ENCODE results near the gene SULT1A3.

DNA sequence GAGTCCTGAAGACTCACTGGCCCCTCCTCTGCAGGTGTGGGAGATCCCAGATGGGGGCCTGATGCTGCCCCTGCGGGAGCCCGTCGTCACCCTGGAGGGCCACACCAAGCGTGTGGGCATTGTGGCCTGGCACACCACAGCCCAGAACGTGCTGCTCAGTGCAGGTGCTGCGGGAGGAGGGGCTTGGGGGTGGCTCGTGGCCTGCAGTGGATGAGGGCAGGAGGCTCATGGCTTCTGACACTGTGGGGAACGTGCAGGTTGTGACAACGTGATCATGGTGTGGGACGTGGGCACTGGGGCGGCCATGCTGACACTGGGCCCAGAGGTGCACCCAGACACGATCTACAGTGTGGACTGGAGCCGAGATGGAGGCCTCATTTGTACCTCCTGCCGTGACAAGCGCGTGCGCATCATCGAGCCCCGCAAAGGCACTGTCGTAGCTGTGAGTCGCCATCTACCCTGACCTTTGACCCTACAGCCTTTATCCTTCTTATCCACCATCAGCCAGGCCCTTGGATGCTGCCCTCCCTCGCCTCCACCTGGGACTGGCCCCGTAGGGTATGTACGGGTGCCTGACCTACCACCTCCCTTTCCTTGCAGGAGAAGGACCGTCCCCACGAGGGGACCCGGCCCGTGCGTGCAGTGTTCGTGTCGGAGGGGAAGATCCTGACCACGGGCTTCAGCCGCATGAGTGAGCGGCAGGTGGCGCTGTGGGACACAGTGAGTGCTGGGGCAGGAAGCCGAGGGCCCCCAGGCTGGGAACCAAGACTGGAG is 12.1 kb upstream of the SULT1A3 start:
- TF ChIP-seq POLR2A (IDR thresholded peaks at IDR 0.05; ENCODE audit: low read length) = no peak
- no peak for TF ChIP-seq GATA1 (IDR thresholded peaks at IDR 0.05; ENCODE audit: low read depth, low read length)

Measured in erythroblast (primary cell).